K562 (cell line): ENCODE results near the gene PLEKHA8. TPM values are rescaled to one million over a fixed set of nuclear protein-coding genes. Genes with fewer than 3 reads are reported as not detected.
A peak's percentile ranks its signal among the peaks of the same experiment; 100 is the strongest.

Experiments used
- ATAC-seq: fragments of 200-7000 bp; cut with Tn5 transposase; 3 replicates; pipeline ENCODE4 v1.9.1; 2020; ENCODE audit warnings: moderate library complexity
- BruUV-seq: library from RNA; stranded (reverse); fragments of 400-500 nt; replicated peaks from 2 replicates; lab custom pipeline; 2021; lab: Mats Ljungman, UMichigan
- CTCF ChIA-PET: fragments of 300-600 bp; formaldehyde crosslinking; extraction: SDS; loops from one replicate; lab custom pipeline; 2021; ENCODE audit warnings: low intra/inter-chr PET ratio; lab: Yijun Ruan, JAX
- POLR2A ChIA-PET: fragments of 300-600, 350-650 bp; sonication (Branson Sonifier 250); formaldehyde crosslinking; extraction: SDS; loops from one replicate; lab custom pipeline; 2021; ENCODE audit warnings: antibody characterized with exemption, inconsistent platforms; lab: Yijun Ruan, JAX
- DNase-seq, 4 experiments: peaks; one replicate each; pipeline versions ENCODE4 v3.0.0 to v3.0.0-alpha.2; 2011 to 2018; ENCODE audit warnings: low spot score in 3 of 4, mixed read lengths in 3 of 4; ENCODE audit errors: extremely low read depth in 1 of 4
- FAIRE-seq: peaks from 2 replicates; lab custom pipeline; 2011; peaks lifted over from hg19 to GRCh38; lab: Jason Lieb, UNC
- H2AFZ ChIP-seq: 2 replicates; pipeline ENCODE4 v1.6.0; 2011; ENCODE audit warnings: low read depth, low read length, control low read depth, inconsistent platforms
- H3K27ac ChIP-seq: fragments of 200-600 bp; 3 replicates; pipeline ENCODE4 v1.8.0; 2011; ENCODE audit warnings: low read depth, mild to moderate bottlenecking, control low read depth, inconsistent platforms, low read length, moderate library complexity, mixed read lengths; ENCODE audit errors: extremely low read depth
- H3K27me3 ChIP-seq, 2 experiments: fragments of 300-600 bp in 1 of 2; 2 replicates in 1 of 2; 3 replicates in 1 of 2; pipeline versions ENCODE4 v1.6.0 to v1.8.0; 2011; ENCODE audit warnings: inconsistent platforms in 2 of 2, low read length in 2 of 2, mild to moderate bottlenecking in 1 of 2, mixed read lengths in 1 of 2, moderate library complexity in 1 of 2; ENCODE audit not compliant: control insufficient read depth in 2 of 2, insufficient read depth in 2 of 2
- H3K36me3 ChIP-seq: fragments of 300-600 bp; 3 replicates; pipeline ENCODE4 v1.8.0; 2011; ENCODE audit warnings: mild to moderate bottlenecking, low read length, inconsistent platforms; ENCODE audit not compliant: control insufficient read depth, insufficient read depth
- H3K4me1 ChIP-seq, 2 experiments: fragments of 200-600 bp in 1 of 2; replicated peaks in 1 of 2; 2 replicates in 1 of 2; 3 replicates in 1 of 2; pipeline versions ENCODE4 v1.5.1 to v1.8.0; 2011; ENCODE audit warnings: inconsistent platforms in 2 of 2, low read length in 2 of 2, mild to moderate bottlenecking in 1 of 2, mixed read lengths in 1 of 2, moderate library complexity in 1 of 2; ENCODE audit not compliant: control insufficient read depth in 2 of 2, insufficient read depth in 2 of 2
- H3K4me2 ChIP-seq: 2 replicates; pipeline ENCODE4 v1.6.1; 2011; ENCODE audit warnings: low read length, control low read depth, inconsistent platforms, mixed read lengths; ENCODE audit not compliant: insufficient read depth
- H3K4me3 ChIP-seq: fragments of 200-600 bp; sonication (generic), shearing (Covaris generic); 2 replicates; pipeline ENCODE4 v1.5.1; 2016; ENCODE audit warnings: control low read depth, inconsistent platforms
- H3K79me2 ChIP-seq: fragments of 200-600 bp; 3 replicates; pipeline ENCODE4 v1.8.0; 2011; ENCODE audit warnings: low read length, inconsistent platforms; ENCODE audit not compliant: control insufficient read depth, insufficient read depth
- H3K9ac ChIP-seq, 2 experiments: 2 replicates each; pipeline versions ENCODE4 v1.6.0 to v1.6.1; 2011; ENCODE audit warnings: low read depth in 2 of 2, low read length in 2 of 2, control low read depth in 1 of 2, inconsistent platforms in 1 of 2, mild to moderate bottlenecking in 1 of 2, mixed read lengths in 1 of 2; ENCODE audit not compliant: insufficient read depth in 1 of 2
- H3K9me1 ChIP-seq: one replicate; pipeline ENCODE4 v1.6.0; 2011; ENCODE audit warnings: inconsistent platforms, mild to moderate bottlenecking, low read length, moderate library complexity; ENCODE audit not compliant: control insufficient read depth, insufficient read depth
- H3K9me3 ChIP-seq: replicated peaks from 2 replicates; pipeline ENCODE4 v1.5.1; 2011; ENCODE audit warnings: low read depth, low read length, inconsistent platforms; ENCODE audit not compliant: control insufficient read depth, insufficient read depth
- H4K20me1 ChIP-seq: replicated peaks from 2 replicates; pipeline ENCODE4 v1.6.1; 2011; ENCODE audit warnings: low read length, inconsistent platforms, mixed read lengths; ENCODE audit not compliant: control insufficient read depth, insufficient read depth
- BRF1 ChIP-seq: IDR thresholded peaks from 3 replicates; pipeline ENCODE4 v1.6.1; 2011; ENCODE audit warnings: borderline replicate concordance, mild to moderate bottlenecking; ENCODE audit not compliant: insufficient read length; ENCODE audit errors: extremely low read depth
- CREB1 ChIP-seq, 2 experiments: sonication (generic) in 1 of 2; formaldehyde crosslinking in 1 of 2; IDR thresholded peaks; 2 replicates each; pipeline versions ENCODE4 v1.6.1 to v1.8.0; 2012 to 2022; ENCODE audit warnings: inconsistent platforms in 1 of 2, mild to moderate bottlenecking in 1 of 2, missing genetic modification reagents in 1 of 2, moderate library complexity in 1 of 2
- CSDE1 ChIP-seq, 2 experiments: fragments of 450-650 bp; IDR thresholded peaks; 2 replicates each; pipeline ENCODE4 v1.6.1; 2016; ENCODE audit warnings: mild to moderate bottlenecking in 1 of 2
- E2F1 ChIP-seq: sonication (generic); formaldehyde crosslinking; IDR thresholded peaks from 2 replicates; pipeline ENCODE4 v1.8.1; 2023; ENCODE audit warnings: mild to moderate bottlenecking, missing genetic modification reagents, moderate library complexity
- EP300 ChIP-seq: IDR thresholded peaks from 2 replicates; pipeline ENCODE4 v1.6.1; 2012; ENCODE audit warnings: low read length, improper control_type of control experiment
- HMG20B ChIP-seq: fragments of 250-450 bp; sonication (Bioruptor Pico); IDR thresholded peaks from 2 replicates; pipeline ENCODE4 v1.5.0; 2021; ENCODE audit warnings: mild to moderate bottlenecking
- JUNB ChIP-seq: fragments of 450-650 bp; formaldehyde crosslinking; conservative IDR thresholded peaks from 2 replicates; pipeline ENCODE4 v1.4.0; 2020; ENCODE audit warnings: mild to moderate bottlenecking
- NUFIP1 ChIP-seq: fragments of 450-650 bp; IDR thresholded peaks from 2 replicates; pipeline ENCODE4 v1.6.1; 2018; ENCODE audit not compliant: partially characterized antibody
- PBX2 ChIP-seq, 2 experiments: IDR thresholded peaks in 1 of 2; conservative IDR thresholded peaks in 1 of 2; 2 replicates each; pipeline ENCODE4 v1.6.1; 2016; ENCODE audit warnings: low read depth in 2 of 2, mild to moderate bottlenecking in 1 of 2, missing compliant biosample characterization in 1 of 2, missing genetic modification characterization in 1 of 2, moderate library complexity in 1 of 2
- SMAD4 ChIP-seq: fragments of 250-450 bp; sonication (Bioruptor Pico); conservative IDR thresholded peaks from 2 replicates; pipeline ENCODE4 v1.8.0; 2021; ENCODE audit warnings: inconsistent platforms, mild to moderate bottlenecking, moderate library complexity
- SOX6 ChIP-seq: fragments of 450-650 bp; IDR thresholded peaks from 2 replicates; pipeline ENCODE4 v1.6.1; 2014; ENCODE audit warnings: mild to moderate bottlenecking
- STAG1 ChIP-seq: sonication (generic); formaldehyde crosslinking; IDR thresholded peaks from 2 replicates; pipeline ENCODE4 v1.5.0; 2020; ENCODE audit warnings: missing genetic modification reagents, borderline replicate concordance
- ZFP36 ChIP-seq: fragments of 150-350 bp; IDR thresholded peaks from 2 replicates; pipeline ENCODE4 v1.6.1; 2018; ENCODE audit warnings: low read length, low read depth; ENCODE audit not compliant: partially characterized antibody
- WGBS: fragments of 100-300 bp; shearing (Covaris generic); methylation state at CpG from one replicate; pipeline ENCODE4 v1.1.6; 2016; ENCODE audit warnings: low coverage, mixed read lengths; ENCODE audit not compliant: insufficient coverage; ENCODE audit errors: missing lambda C conversion rate; 5-methylcytosine and 5-hydroxymethylcytosine counted together
- in situ Hi-C: fragments of 300-500 bp; cut with MboI; formaldehyde crosslinking; loops from 4 replicates; pipeline ENCODE4 v1.15.0; 2018; ENCODE audit warnings: inconsistent platforms, mixed read lengths
- intact Hi-C: fragments of 100-400 bp; cut with micrococcal nuclease; formaldehyde crosslinking; loops from 2 replicates; pipeline ENCODE4 v1.14.2; 2022
- polyA plus RNA-seq, 8 experiments: library from polyadenylated mRNA; depleted of rRNA in 4 of 8; stranded (reverse) in 5 of 8; unstranded in 3 of 8; fragments of >200 nt; fragmentation: Nextera tagmentation in 2 of 8; fragmentation: Illumina TruSeq in 1 of 8; extraction: Ambion mirVana in 2 of 8; extraction: Trizol in 1 of 8; gene quantifications; 2 replicates each; pipeline versions ENCODE4 v1.2.1 to v1.2.3, GENCODE V29; 2011 to 2014; ENCODE audit warnings: inconsistent platforms in 1 of 8, missing spikeins in 1 of 8
- total RNA-seq, 7 experiments: library from RNA; depleted of rRNA in 6 of 7; stranded (reverse); fragments of >200 nt in 6 of 7; fragmentation: Illumina TruSeq in 2 of 7; extraction: Trizol in 2 of 7; gene quantifications; 2 replicates each; pipeline versions ENCODE4 v1.2.1 to v1.2.3, GENCODE V29; 2011 to 2021; ENCODE audit warnings: low replicate concordance in 1 of 7

PLEKHA8 gene
- total and polyA plus RNA-seq, 9 of the 15 experiments (the other 6 are each of a cell fraction or from before 2014, with no cell fraction given) = 3.2 to 16.3 (median 11.8) TPM

- TF ChIP-seq PBX2 (CRISPR knock-in tag; IDR thresholded peaks at IDR 0.05; ENCODE audit: low read depth) = no peak
- TF ChIP-seq PBX2 (tag; conservative IDR thresholded peaks at IDR 0.05; ENCODE audit: low read depth) = peak; percentile 69
- no peak for TF ChIP-seq E2F1 (CRISPR knock-in tag)
- TF ChIP-seq, all 486 proteins: peak for 119
Measured at GRCh38 chr7:30146127-30146612, 118.0 kb downstream of the PLEKHA8 start (continued).

- Histone ChIP-seq H3K79me2 (no peaks in the 10 kb centered on the region; the same call in 2 of the 3 replicates), H3K36me3 (peaks cover under 1% of the 10 kb centered on the region; the same call in 1 of the 3 replicates), H3K27ac (peak overlapping the region; percentile 34; the same call in 2 of the 3 replicates), H2AFZ (peak overlapping the region; percentile 7; the same call in 1 of the 2 replicates), H3K27me3 (no peaks in the 10 kb centered on the region), H3K4me3 (no peak overlapping the region), H3K9me1 (no peaks in the 10 kb centered on the region), H3K9ac (peak overlapping the region; percentile 42 to 62; a peak in 3 of 4 replicates), H3K9me3 (no peaks in the 10 kb centered on the region), H3K4me1 (peaks cover 12 to 62% of the 10 kb centered on the region in 2 experiments; a peak in 4 of 5 replicates), H4K20me1 (no peaks in the 10 kb centered on the region), H3K4me2 (peak overlapping the region; percentile 72; the same call in 1 of the 2 replicates)
- TF ChIP-seq ZFP36 (no peak), SMAD4 (CRISPR knock-in tag) (no peak), CREB1 (IDR thresholded peaks at IDR 0.05) (no peak), CREB1 (CRISPR knock-in tag; IDR thresholded peaks at IDR 0.05) (no peak), BRF1 (no peak), STAG1 (CRISPR knock-in tag) (no peak), JUNB (CRISPR knock-in tag) (no peak), EP300 (no peak), HMG20B (CRISPR knock-in tag) (no peak), SOX6 (no peak), CSDE1 (IDR thresholded peaks at IDR 0.05) (no peak), NUFIP1 (no peak)
- FAIRE-seq (no peak), DNase-seq (peak in 1 of 4 experiments; percentile 43), ATAC-seq (peak; percentile 15)
- in situ Hi-C loops (no loop called here), intact Hi-C loops (no loop called here)
- 46% methylated on average over 4 of the region's 4 CpGs for WGBS
- no TSS peak for BruUV-seq
- ChIA-PET POLR2A (interaction anchor here (0.6 to 1.8 kb wide), 4 partner anchors 10 to 262 kb away, joined by 3 to 4 read pairs (median 3); no protein-coding TSS in a partner anchor), CTCF (no interaction called here)
Measured at GRCh38 chr7:30147223-30147622, 119.0 kb downstream of the PLEKHA8 start.
